ENCODE data around the gene C17orf78. TPM values are rescaled to one million over a fixed set of nuclear protein-coding genes. Genes with fewer than 3 reads are reported as not detected.

Gene C17orf78
- total and polyA plus RNA-seq, 2 of the 13 experiments (the other 11 are each of a cell fraction or from before 2014, with no cell fraction given), result not detected

GRCh38 chr17:37361543-37361942, 14.2 kb upstream of the C17orf78 start:
- DNase-seq (ENCODE audit: low spot score), result no peak
- BruUV-seq (replicated peaks), result no TSS peak
- peaks cover 21% of the 10 kb centered on the region for H3K79me2 ChIP-seq (ENCODE audit: insufficient read depth, low read length)
- no peak overlapping the region for H3K4me2 ChIP-seq (ENCODE audit: low read depth, low read length)
- no peak overlapping the region for H2AFZ ChIP-seq (ENCODE audit: low read length)
- H3K4me1 ChIP-seq (ENCODE audit: insufficient read depth, low read length), result peaks cover 30% of the 10 kb centered on the region
- WGBS (ENCODE audit: low lambda C conversion rate), result 93% methylated on average over 4 of the region's 4 CpGs
- TF ChIP-seq POLR2A (IDR thresholded peaks at IDR 0.05; ENCODE audit: insufficient read depth in 1 of 2, low read depth in 2 of 2, low read length in 2 of 2) (no peak), GATAD1 (CRISPR knock-in tag; IDR thresholded peaks at IDR 0.05) (no peak), ZNF598 (CRISPR knock-in tag; IDR thresholded peaks at IDR 0.05; ENCODE audit: borderline replicate concordance) (no peak), ZNF670 (CRISPR knock-in tag; IDR thresholded peaks at IDR 0.05; ENCODE audit: borderline replicate concordance) (no peak), ZFP91 (CRISPR knock-in tag; IDR thresholded peaks at IDR 0.05; ENCODE audit: borderline replicate concordance) (no peak), AKAP8 (CRISPR knock-in tag; IDR thresholded peaks at IDR 0.05) (no peak), IKZF5 (CRISPR knock-in tag; IDR thresholded peaks at IDR 0.05) (no peak), AGO1 (IDR thresholded peaks at IDR 0.05; ENCODE audit: low read depth, low read length, poor library complexity, severe bottlenecking) (no peak), HOXA9 (CRISPR knock-in tag; IDR thresholded peaks at IDR 0.05; ENCODE audit: borderline replicate concordance) (no peak), ZSCAN9 (CRISPR knock-in tag; IDR thresholded peaks at IDR 0.05; ENCODE audit: borderline replicate concordance) (no peak), MBD4 (IDR thresholded peaks at IDR 0.05; ENCODE audit: borderline replicate concordance, low read length) (no peak), ZNF503 (CRISPR knock-in tag; IDR thresholded peaks at IDR 0.05) (no peak), FOXO4 (CRISPR knock-in tag; conservative IDR thresholded peaks at IDR 0.05) (no peak), FIP1L1 (IDR thresholded peaks at IDR 0.05; ENCODE audit: borderline replicate concordance, insufficient read depth, low read depth, low read length) (no peak), CREBL2 (CRISPR knock-in tag; IDR thresholded peaks at IDR 0.05; ENCODE audit: borderline replicate concordance) (no peak), MTA1 (CRISPR knock-in tag; IDR thresholded peaks at IDR 0.05; ENCODE audit: borderline replicate concordance) (no peak)
- no peaks in the 10 kb centered on the region for H3K36me3 ChIP-seq (replicated peaks in 1 of 2; ENCODE audit: control insufficient read depth in 1 of 2, insufficient read depth in 2 of 2, low read length in 2 of 2)
- H4K20me1 ChIP-seq (ENCODE audit: insufficient read depth, low read length), result 0 out of 2 replicates have a peak, but pooled peaks cover 4% of the 10 kb centered on the region
- intact Hi-C loops (cut with micrococcal nuclease; ENCODE audit: unreplicated experiment), result no loop called here
- no peak for FAIRE-seq
- H3K9me3 ChIP-seq (ENCODE audit: low read length), result no peaks in the 10 kb centered on the region
- in situ Hi-C loops (cut with HindIII; ENCODE audit: extremely low pct_ligation_motif_present, low pct_unique_long_range_greater_than_20kb), result no loop called here
- ChIA-PET POLR2A (no interaction called here), CTCF (ENCODE audit: low intra/inter-chr PET ratio, low total read pairs) (interaction anchor here (0.9 kb wide), 1 partner anchor 12 kb away, joined by 3 read pairs; no protein-coding TSS in a partner anchor)
- no peaks in the 10 kb centered on the region; a peak in 2 of 5 replicates for H3K27me3 ChIP-seq (ENCODE audit: control insufficient read depth in 1 of 2, insufficient read depth in 2 of 2, low read length in 2 of 2)
- H3K9ac ChIP-seq (ENCODE audit: insufficient read depth, low read depth, low read length), result no peak overlapping the region
- ATAC-seq, result no peak
- H3K4me3 ChIP-seq (replicated peaks in 1 of 3; ENCODE audit: insufficient read depth in 1 of 3, low read depth in 2 of 3, low read length in 3 of 3), result no peak overlapping the region
- no peak overlapping the region for H3K27ac ChIP-seq (ENCODE audit: extremely low read length, insufficient read depth, low read length)
